Endothelial cell of umbilical vein (primary cell): ENCODE data around the gene CCNDBP1. TPM values are rescaled to one million over a fixed set of nuclear protein-coding genes. Genes with fewer than 3 reads are reported as not detected.

ENCODE experiments used
- BruUV-seq: library from RNA; stranded (reverse); fragments of 400-500 nt; replicated peaks from 2 replicates; lab custom pipeline; 2021; lab: Mats Ljungman, UMichigan
- CTCF ChIA-PET: fragments of 300-600, 350-600 bp; sonication (Branson Sonifier 250); formaldehyde crosslinking; loops from one replicate; lab custom pipeline; 2021; ENCODE audit warnings: antibody characterized with exemption, inconsistent platforms; lab: Charles Lee
- POLR2A ChIA-PET: fragments of 300-600, 350-600 bp; sonication (Branson Sonifier 250); formaldehyde crosslinking; loops from one replicate; lab custom pipeline; 2021; ENCODE audit warnings: antibody characterized with exemption, inconsistent platforms; lab: Charles Lee
- DNase-seq: peaks from one replicate; pipeline ENCODE4 v3.0.0-alpha.2; 2011; ENCODE audit warnings: low read depth, low spot score
- FAIRE-seq: peaks from 2 replicates; lab custom pipeline; 2011; peaks lifted over from hg19 to GRCh38; lab: Jason Lieb, UNC
- H2AFZ ChIP-seq: 2 replicates; pipeline ENCODE4 v1.6.0; 2012; ENCODE audit warnings: low read depth, low read length, control low read depth, inconsistent platforms
- H3K27ac ChIP-seq: 2 replicates; pipeline ENCODE4 v1.5.1; 2011; ENCODE audit warnings: low read depth, mild to moderate bottlenecking, control low read depth, low read length, moderate library complexity; ENCODE audit not compliant: insufficient read depth
- H3K27me3 ChIP-seq, 2 experiments: 2 replicates each; pipeline versions ENCODE4 v1.6.0 to v1.6.1; 2011; ENCODE audit warnings: low read length in 2 of 2, mixed read lengths in 1 of 2; ENCODE audit not compliant: control insufficient read depth in 2 of 2, insufficient read depth in 2 of 2
- H3K36me3 ChIP-seq, 2 experiments: 2 replicates in 1 of 2; 3 replicates in 1 of 2; pipeline ENCODE4 v1.5.1; 2011; ENCODE audit warnings: low read length in 2 of 2, mild to moderate bottlenecking in 1 of 2, moderate library complexity in 1 of 2; ENCODE audit not compliant: control insufficient read depth in 2 of 2, insufficient read depth in 2 of 2; ENCODE audit errors: extremely low read depth in 1 of 2
- H3K4me1 ChIP-seq: 3 replicates; pipeline ENCODE4 v1.5.1; 2011; ENCODE audit warnings: mild to moderate bottlenecking, low read length; ENCODE audit not compliant: control insufficient read depth, insufficient read depth; ENCODE audit errors: extremely low read depth
- H3K4me2 ChIP-seq: 2 replicates; pipeline ENCODE4 v1.6.1; 2011; ENCODE audit warnings: low read length, control low read depth, mixed read lengths; ENCODE audit not compliant: insufficient read depth
- H3K4me3 ChIP-seq, 3 experiments: fragments of 200-600 bp in 1 of 3; sonication (generic), shearing (Covaris generic) in 1 of 3; replicated peaks in 1 of 3; 2 replicates each; pipeline ENCODE4 v1.5.1; 2011 to 2016; ENCODE audit warnings: control low read depth in 3 of 3, low read length in 3 of 3, mild to moderate bottlenecking in 2 of 3, inconsistent platforms in 1 of 3, low read depth in 1 of 3, moderate library complexity in 1 of 3; ENCODE audit not compliant: insufficient read depth in 1 of 3
- H3K79me2 ChIP-seq: 2 replicates; pipeline ENCODE4 v1.6.0; 2012; ENCODE audit warnings: low read length, inconsistent platforms; ENCODE audit not compliant: control insufficient read depth, insufficient read depth
- H3K9ac ChIP-seq: replicated peaks from 2 replicates; pipeline ENCODE3; 2011; ENCODE audit warnings: low read length, control low read depth; ENCODE audit not compliant: insufficient read depth; ENCODE audit errors: extremely low read depth
- H3K9me1 ChIP-seq: replicated peaks from 3 replicates; pipeline ENCODE4 v1.6.0; 2011; ENCODE audit warnings: mild to moderate bottlenecking, low read length; ENCODE audit not compliant: control insufficient read depth, insufficient read depth; ENCODE audit errors: extremely low read depth
- H3K9me3 ChIP-seq: replicated peaks from 2 replicates; pipeline ENCODE4 v1.5.1; 2012; ENCODE audit warnings: low read length, inconsistent platforms; ENCODE audit not compliant: control insufficient read depth, insufficient read depth
- H4K20me1 ChIP-seq: replicated peaks from 2 replicates; pipeline ENCODE3; 2011; ENCODE audit warnings: mild to moderate bottlenecking, low read length; ENCODE audit not compliant: control insufficient read depth, insufficient read depth; ENCODE audit errors: extremely low read depth
- EZH2 ChIP-seq: IDR thresholded peaks from 2 replicates; pipeline ENCODE4 v1.6.1; 2012; ENCODE audit warnings: borderline replicate concordance, low read depth, mild to moderate bottlenecking, moderate library complexity, low read length, inconsistent platforms; ENCODE audit not compliant: severe bottlenecking
- FOS ChIP-seq: IDR thresholded peaks from 2 replicates; pipeline ENCODE4 v1.6.1; 2011; ENCODE audit warnings: mild to moderate bottlenecking, low read length, moderate library complexity, borderline replicate concordance; ENCODE audit not compliant: insufficient read depth
- JUN ChIP-seq: IDR thresholded peaks from 2 replicates; pipeline ENCODE4 v1.6.1; 2011; ENCODE audit warnings: borderline replicate concordance, low read depth; ENCODE audit not compliant: insufficient read length, insufficient read depth
- MYC ChIP-seq: IDR thresholded peaks from one replicate; pipeline ENCODE4 v1.6.1; 2011; ENCODE audit warnings: mild to moderate bottlenecking, low read depth, low read length
- POLR2A ChIP-seq: IDR thresholded peaks from 2 replicates; pipeline ENCODE4 v1.6.1; 2012; ENCODE audit warnings: low read depth, mild to moderate bottlenecking, control low read depth, low read length
- dilution Hi-C: fragments of 300-500 bp; cut with MboI; formaldehyde crosslinking; loops from one replicate; pipeline ENCODE4 v1.15.0; 2019; ENCODE audit warnings: low sequenced_read_pairs; ENCODE audit not compliant: extremely low pct_ligation_motif_present
- intact Hi-C: fragments of 100-400 bp; cut with micrococcal nuclease; formaldehyde crosslinking; loops from one replicate; pipeline ENCODE4 v1.10.0; 2022
- polyA plus RNA-seq, 4 experiments: library from polyadenylated mRNA; depleted of rRNA in 3 of 4; stranded (reverse) in 3 of 4; unstranded in 1 of 4; fragments of >200 nt; gene quantifications; 2 replicates each; pipeline versions ENCODE4 v1.2.1 to v1.2.3, GENCODE V29; 2011 to 2012; ENCODE audit warnings: missing spikeins in 1 of 4
- total RNA-seq: library from RNA; stranded (reverse); gene quantifications from 2 replicates; pipeline ENCODE4 v1.2.3, GENCODE V29; 2021
- TF ChIP-seq, protein P1 (sequence below), 2 donors: IDR thresholded peaks; 1 replicate in 1 of 2; 2 replicates in 1 of 2; pipeline ENCODE4 v1.5.1; 2011; ENCODE audit warnings: low read length in 2 of 2, mild to moderate bottlenecking in 2 of 2, moderate library complexity in 2 of 2, control low read depth in 1 of 2, inconsistent platforms in 1 of 2, low read depth in 1 of 2; ENCODE audit not compliant: insufficient read depth in 1 of 2; ENCODE audit errors: extremely low read depth in 1 of 2
- TF ChIP-seq, protein P2 (sequence below): IDR thresholded peaks from 2 replicates; pipeline ENCODE4 v1.6.1; 2011; ENCODE audit not compliant: insufficient read depth, insufficient read length

Gene CCNDBP1
- total and polyA plus RNA-seq, 2 donors (not counting 3 experiments of a cell fraction or from before 2014, with no cell fraction given): 39.9 to 54.9 TPM

DNA sequence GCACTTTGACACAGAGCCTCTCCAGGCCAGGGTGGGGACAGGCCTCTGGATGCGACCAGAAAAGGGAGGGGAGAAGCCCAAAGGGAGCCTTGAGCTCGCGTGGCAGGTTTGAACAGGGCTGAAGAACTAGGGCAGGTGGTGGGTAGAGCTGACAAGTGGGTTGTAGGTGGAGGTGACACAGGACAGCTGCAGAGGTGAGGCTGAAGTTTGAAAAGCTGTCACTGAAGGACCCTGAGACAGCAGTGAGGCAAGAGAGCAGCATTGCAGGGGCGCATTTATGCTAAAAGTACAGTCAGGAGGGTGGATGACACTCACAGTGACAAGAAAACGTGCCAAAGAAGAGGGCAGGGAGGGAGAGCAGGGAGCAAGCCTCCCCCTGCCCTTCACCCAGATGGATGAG, 57.4 kb downstream of the CCNDBP1 start:
- no TSS peak for BruUV-seq
- Histone ChIP-seq H4K20me1 (no peaks in the 10 kb centered on the region), H3K27ac (no peak overlapping the region), H3K9me1 (no peaks in the 10 kb centered on the region), H3K9ac (no peak overlapping the region), H2AFZ (no peak overlapping the region), H3K79me2 (no peaks in the 10 kb centered on the region), H3K27me3 (peaks cover 11 to 14% of the 10 kb centered on the region in 2 experiments), H3K9me3 (no peaks in the 10 kb centered on the region), H3K36me3 (no peaks in the 10 kb centered on the region), H3K4me2 (no peak overlapping the region), H3K4me3 (no peak overlapping the region), H3K4me1 (no peaks in the 10 kb centered on the region)
- no peak for DNase-seq
- TF ChIP-seq POLR2A: no peak
- no peak for TF ChIP-seq FOS
- no peak for TF ChIP-seq EZH2
- TF ChIP-seq MYC: no peak
- TF ChIP-seq, protein P1, sequence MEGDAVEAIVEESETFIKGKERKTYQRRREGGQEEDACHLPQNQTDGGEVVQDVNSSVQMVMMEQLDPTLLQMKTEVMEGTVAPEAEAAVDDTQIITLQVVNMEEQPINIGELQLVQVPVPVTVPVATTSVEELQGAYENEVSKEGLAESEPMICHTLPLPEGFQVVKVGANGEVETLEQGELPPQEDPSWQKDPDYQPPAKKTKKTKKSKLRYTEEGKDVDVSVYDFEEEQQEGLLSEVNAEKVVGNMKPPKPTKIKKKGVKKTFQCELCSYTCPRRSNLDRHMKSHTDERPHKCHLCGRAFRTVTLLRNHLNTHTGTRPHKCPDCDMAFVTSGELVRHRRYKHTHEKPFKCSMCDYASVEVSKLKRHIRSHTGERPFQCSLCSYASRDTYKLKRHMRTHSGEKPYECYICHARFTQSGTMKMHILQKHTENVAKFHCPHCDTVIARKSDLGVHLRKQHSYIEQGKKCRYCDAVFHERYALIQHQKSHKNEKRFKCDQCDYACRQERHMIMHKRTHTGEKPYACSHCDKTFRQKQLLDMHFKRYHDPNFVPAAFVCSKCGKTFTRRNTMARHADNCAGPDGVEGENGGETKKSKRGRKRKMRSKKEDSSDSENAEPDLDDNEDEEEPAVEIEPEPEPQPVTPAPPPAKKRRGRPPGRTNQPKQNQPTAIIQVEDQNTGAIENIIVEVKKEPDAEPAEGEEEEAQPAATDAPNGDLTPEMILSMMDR (IDR thresholded peaks at IDR 0.05; ENCODE audit: extremely low read depth in 1 of 2, insufficient read depth in 1 of 2, low read depth in 1 of 2, low read length in 2 of 2): no peak
- TF ChIP-seq, protein P2, sequence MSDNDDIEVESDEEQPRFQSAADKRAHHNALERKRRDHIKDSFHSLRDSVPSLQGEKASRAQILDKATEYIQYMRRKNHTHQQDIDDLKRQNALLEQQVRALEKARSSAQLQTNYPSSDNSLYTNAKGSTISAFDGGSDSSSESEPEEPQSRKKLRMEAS: no peak
- no peak for TF ChIP-seq JUN
- ChIA-PET POLR2A (no interaction called here), CTCF (interaction anchor here (1.4 to 3.2 kb wide), 2 partner anchors 16 to 17 kb away, joined by 3 to 18 read pairs; no protein-coding TSS in a partner anchor)
- FAIRE-seq: no peak
- dilution Hi-C loops (no loop called here), intact Hi-C loops (no loop called here)
